NCI-H1092 (cell line): ENCODE results near the gene ZMAT2.
A peak's percentile ranks its signal among the peaks of the same experiment; 100 is the strongest.
"Not testable (repeated sequence)": the region's sequence is repeated elsewhere in the genome, so short reads cannot be mapped to it uniquely, and the experiment has no call there.

Source experiments
- DNase-seq: peaks from one replicate; lab custom pipeline; 2025; lab: John Stamatoyannopoulos, UW

ZMAT2 gene

GRCh38 chr5:140708787-140709186, 8.5 kb downstream of the ZMAT2 start:
- DNase-seq, result not testable (repeated sequence)

GRCh38 chr5:140710899-140711552, 10.8 kb downstream of the ZMAT2 start:
- DNase-seq, result peak; percentile 23

- DNase-seq, result no peak
These were observed 11.5 kb downstream of the ZMAT2 start for GRCh38 chr5:140711794-140712193.

GRCh38 chr5:140713562-140714094, 13.4 kb downstream of the ZMAT2 start:
- no peak for DNase-seq

GRCh38 chr5:140716238-140716637, 16.0 kb downstream of the ZMAT2 start:
- not testable (repeated sequence) for DNase-seq

GRCh38 chr5:140718266-140718592, 18.0 kb downstream of the ZMAT2 start:
- DNase-seq, result no peak

- DNase-seq, result not testable (repeated sequence)
These were observed 20.5 kb downstream of the ZMAT2 start for GRCh38 chr5:140720738-140721137.

GRCh38 chr5:140721395-140721794, 21.1 kb downstream of the ZMAT2 start:
- not testable (repeated sequence) for DNase-seq

GRCh38 chr5:140725799-140726471, 25.7 kb downstream of the ZMAT2 start:
- DNase-seq, result no peak

- DNase-seq, result no peak
These were observed 32.9 kb downstream of the ZMAT2 start for GRCh38 chr5:140733098-140733497.

- DNase-seq, result no peak
These were observed 34.1 kb downstream of the ZMAT2 start for GRCh38 chr5:140734354-140734753.

- DNase-seq, result no peak
These were observed 37.2 kb downstream of the ZMAT2 start for GRCh38 chr5:140737486-140737885.

- DNase-seq, result no peak
These were observed 41.7 kb downstream of the ZMAT2 start for GRCh38 chr5:140741967-140742366.

- DNase-seq, result no peak
These were observed 53.3 kb downstream of the ZMAT2 start for GRCh38 chr5:140753561-140753960.
